NB4 (cell line): ENCODE measurements around the gene DCP1B.

Source experiments
- CTCF ChIP-seq: IDR thresholded peaks from one replicate; pipeline ENCODE4 v1.5.1; 2012; ENCODE audit warnings: low read depth, low read length
- MAX ChIP-seq: IDR thresholded peaks from 2 replicates; pipeline ENCODE4 v1.6.1; 2011; ENCODE audit warnings: low read depth, low read length
- MYC ChIP-seq: IDR thresholded peaks from 2 replicates; pipeline ENCODE4 v1.6.1; 2011; ENCODE audit warnings: low read depth, low read length
- POLR2A ChIP-seq: IDR thresholded peaks from 2 replicates; pipeline ENCODE4 v1.6.1; 2011; ENCODE audit warnings: mild to moderate bottlenecking; ENCODE audit not compliant: insufficient read length; ENCODE audit errors: extremely low read depth

- TF ChIP-seq CTCF, result no peak
- TF ChIP-seq POLR2A, result no peak
- no peak for TF ChIP-seq MYC
- TF ChIP-seq MAX, result no peak
These were observed 97.7 kb downstream of the DCP1B start for GRCh38 chr12:1906579-1906978.
